Activated CD4-positive, alpha-beta T cell treated with anti-CD3 and anti-CD28 coated beads, Interleukin-2, amount 50 U/mL, for 4 hours (primary cell): ENCODE measurements around the gene SALL4.
"Not testable (repeated sequence)": the region's sequence is repeated elsewhere in the genome, so short reads cannot be mapped to it uniquely, and the experiment has no call there.

Experiments
- DNase-seq, 2 experiments: peaks; one replicate each; pipeline ENCODE4 v3.0.0-alpha.2; 2020

SALL4 gene

DNA sequence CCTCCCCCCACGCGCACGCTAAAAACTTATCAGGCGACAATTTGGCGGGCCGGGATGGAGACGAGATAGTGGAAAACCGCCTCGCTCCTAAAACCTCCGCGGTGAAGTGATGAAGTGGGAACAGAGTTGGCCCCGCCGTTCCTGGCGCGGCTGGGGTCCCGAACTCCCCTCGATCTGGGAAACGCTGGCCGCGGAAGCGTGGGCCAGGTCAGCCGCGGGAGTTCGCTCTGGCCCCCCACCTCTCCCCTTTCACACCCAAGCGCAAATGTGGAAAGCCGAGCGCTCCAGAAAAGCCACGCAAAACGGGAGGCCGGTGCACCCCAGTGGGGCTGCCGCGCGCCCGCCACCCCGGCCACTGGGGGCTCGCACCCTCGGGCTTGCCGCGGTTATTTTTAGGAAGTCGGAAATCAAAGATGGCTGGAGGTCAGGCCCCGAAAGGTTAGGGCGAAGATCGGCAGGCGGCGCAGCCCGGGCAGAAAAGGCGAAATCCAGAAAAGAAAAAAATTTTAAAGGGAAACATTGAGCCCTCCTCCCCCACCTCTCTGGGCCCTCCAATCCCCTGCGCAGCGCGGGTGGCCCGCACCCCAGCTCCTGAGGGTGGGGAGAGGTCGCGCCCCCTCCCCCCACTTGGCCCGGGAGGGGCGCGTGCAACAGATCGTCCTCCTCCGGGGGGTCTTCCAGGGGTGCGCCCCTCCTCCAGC, 1.0 kb downstream of the SALL4 start:
- DNase-seq, result no peak

DNA sequence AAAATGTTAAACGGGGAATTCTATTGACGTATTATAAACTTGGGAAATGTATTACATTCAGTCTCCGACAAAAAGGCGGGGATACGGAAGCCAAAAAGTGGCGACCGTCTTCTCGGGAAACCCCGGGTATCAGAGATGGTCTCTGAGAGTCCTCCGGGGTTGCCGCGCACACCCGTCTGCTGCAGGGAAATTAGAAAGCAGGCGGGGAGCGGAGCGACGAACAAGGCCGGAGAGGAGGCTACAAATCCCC, 1.5 kb downstream of the SALL4 start:
- DNase-seq, result no peak

DNA sequence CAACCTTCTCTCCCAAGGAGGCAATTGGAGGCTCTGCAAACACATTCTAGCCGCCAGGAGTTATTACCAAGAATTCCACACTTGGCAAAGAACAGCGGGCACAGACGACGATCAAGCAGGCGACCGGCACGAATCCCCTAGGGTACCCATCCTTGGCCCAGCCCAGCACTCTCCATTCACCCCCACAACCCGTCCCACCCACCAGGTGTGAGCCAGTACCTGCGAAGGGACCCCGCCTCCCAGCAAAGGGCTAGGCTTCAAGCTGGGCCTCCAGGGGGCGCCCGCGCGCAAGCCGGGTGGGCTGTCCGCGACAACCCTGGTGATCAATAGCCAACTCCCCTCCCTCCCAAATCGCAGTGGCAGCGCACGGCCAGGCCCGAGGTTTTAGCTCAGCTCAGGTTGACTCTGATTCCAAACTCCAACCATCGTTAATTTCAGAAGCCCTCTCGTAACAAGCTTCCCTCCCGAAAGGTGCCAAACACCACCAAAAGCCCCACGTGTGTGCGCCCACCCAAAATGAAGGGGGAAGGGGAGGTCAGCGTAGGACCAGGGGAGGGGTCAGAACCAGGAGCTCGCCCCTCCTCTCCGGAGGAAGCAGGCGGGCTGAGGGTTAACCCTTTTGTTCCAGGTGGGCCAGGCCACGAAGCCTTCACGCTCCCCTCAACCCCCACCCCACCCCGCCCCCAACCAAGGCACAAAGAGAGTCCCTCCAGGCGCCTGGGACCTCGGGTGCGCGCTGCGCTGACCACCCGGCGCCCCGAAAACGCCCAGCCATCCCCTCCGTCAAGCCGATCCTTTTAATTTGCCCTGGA, 2.1 kb downstream of the SALL4 start:
- DNase-seq, result peak; percentile 30 to 32

DNA sequence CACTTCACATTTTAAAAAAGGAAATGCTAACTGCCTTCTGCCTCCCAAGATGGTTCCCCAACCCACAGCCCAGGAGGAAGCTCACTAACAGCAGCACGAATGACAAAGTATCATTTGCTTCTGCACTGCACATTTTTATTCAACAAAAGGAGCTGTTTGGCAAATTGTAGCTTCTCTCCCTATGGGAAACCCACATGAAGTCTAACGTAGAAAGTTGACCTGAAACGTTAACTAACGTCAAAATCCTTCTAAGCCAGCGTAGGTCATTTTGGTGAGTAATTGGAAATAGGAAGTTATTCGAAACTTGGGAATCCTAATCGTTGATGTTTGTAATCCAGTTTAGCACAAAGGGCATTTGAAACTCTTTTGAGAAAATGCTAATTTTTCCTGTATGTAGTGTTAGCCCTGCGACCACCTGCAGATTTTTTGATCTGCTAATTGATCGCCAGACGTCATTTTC, 2.9 kb downstream of the SALL4 start:
- DNase-seq, result no peak

DNA sequence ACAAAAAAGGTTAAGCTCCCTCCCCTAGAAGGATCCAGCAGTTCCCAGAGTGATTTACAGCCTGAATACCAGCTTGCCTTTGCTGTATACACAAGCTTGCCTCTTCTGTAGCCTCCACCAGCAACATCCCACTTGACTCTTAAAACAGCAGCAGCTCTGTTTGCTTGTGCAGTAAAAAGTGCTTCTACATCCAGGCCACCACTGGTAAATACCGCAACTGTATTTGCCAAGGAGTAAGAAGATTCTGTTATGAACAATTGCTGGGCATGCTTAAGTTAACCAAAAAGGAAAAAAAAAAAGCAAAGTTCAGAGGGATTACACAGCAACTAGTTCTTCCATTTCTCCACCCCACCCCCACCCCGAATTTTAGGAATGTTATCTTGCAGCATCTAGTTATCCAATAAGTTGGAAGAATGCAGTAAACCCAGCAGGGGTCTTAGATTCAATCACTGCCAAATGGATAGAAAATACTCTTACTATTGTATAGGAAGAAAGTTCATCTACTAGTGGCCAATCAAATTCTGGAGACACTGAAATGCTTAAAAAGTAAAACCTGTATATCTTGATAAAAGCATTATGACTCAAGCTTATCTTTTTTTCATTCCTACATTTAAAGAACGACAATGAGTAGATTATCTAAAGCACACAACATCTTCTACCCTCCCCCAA, 4.8 kb downstream of the SALL4 start:
- DNase-seq, result no peak

DNA sequence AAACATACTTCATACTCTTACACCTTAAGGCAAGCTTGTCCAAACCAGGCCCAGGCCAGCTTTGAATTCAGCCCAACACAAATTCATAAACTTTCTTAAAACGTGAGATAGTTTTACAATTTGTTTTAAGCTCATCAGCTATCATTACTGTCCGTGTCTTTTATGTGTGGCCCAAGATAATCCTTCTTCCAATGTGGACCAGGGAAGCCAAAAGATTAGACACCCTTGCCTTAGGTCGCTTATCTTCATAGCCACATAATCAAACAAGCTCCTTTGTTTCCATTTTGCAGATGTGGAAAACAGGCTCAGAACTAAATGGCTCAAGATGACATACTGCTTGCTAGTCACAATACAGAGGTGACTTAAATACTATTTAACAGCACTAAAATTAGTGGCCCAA, 6.0 kb downstream of the SALL4 start:
- DNase-seq, result no peak

DNA sequence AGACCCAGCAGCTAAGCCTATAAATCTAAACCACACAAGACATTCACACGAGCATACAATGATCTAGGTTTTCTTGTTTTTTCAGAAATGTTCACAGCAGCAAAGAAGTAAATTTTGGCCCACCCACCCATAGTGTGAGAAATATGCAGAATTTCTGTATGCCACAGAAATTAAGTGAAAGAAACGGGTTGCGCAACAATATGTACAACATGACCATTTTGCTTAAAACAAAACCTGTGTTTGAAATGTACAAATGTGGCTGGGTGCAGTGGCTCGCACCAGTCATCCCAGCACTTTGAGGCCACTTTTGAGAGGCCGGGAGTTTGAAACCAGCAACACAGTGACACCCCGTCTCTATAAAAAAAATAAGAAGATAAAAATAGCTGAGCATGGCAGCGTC, 9.4 kb downstream of the SALL4 start:
- DNase-seq, result no peak

DNA sequence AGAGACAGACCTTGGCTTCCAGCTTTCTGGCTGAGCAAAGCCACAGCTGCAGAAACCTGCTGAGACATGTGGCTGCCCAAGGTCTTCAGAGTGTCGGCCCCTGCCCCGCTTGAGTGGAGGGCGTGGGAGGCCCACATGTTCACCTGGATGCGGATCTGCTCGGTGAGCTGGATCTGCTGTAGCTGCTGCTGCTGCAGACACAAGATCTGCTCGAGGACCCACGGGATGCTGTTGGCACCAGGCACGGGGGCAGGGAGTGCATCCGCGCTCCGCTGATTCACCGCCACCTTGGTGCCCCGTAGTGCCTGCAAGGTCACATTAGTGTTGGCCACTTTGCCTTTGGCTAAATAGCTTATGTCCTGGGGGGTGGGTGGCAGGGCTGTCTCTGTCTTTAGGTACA, 10.7 kb downstream of the SALL4 start:
- no peak for DNase-seq

DNA sequence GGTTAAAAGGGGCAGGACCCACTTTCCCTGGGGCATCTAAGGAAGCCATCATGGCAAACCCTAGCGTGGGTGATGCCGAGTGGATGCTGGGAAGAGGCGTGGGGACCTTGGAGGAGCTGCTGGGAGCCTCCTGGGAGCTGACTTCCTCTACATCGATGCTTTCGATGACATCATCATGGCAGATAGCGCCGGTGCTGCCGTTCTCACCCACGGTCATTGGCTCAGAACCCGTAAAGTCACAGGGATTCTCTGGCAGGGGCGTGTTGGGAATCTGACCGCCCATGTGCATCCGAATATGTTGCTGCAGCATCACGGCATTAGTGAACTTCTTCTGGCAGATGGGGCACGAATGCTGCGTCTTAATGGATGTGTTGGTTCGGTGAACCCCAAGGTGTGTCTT, 12.1 kb downstream of the SALL4 start:
- no peak for DNase-seq

DNA sequence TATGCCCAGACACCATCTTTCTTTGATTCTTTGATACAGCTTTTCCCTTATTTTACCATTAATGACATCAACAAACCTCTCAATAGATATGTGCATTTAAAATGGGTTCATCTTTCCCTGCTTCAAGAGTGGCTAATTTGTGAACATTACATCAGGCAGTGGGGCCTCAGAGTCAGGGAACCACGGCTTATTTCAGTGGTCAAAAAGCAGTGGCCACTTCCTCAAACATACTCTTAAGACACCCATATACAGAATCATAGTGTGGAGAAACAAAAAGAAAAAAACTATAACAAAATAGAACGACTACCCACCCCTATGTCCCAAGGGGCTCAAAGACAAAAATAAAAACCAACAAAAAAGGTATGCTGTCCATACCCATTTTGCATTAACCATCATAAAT, 12.9 kb downstream of the SALL4 start:
- DNase-seq, result no peak

DNA sequence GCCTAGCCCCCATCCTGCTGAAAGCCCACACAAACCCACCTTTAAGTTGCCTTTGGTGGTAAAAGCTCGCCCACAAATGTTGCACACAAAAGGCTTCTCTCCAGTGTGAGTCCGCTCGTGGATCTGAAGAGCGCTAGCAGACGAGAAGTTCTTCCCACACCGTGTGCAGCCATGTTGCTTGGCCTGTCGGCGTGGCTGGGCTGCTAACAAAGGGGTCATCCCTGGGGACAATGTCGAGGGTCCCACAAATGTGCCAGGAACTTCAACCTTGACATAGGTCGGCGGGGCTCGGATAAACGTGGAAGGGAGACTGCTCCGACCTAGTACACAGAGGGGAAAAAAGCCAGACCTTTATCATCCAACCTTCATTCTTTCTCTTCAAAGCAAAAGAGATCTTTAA, 13.5 kb downstream of the SALL4 start:
- DNase-seq, result no peak

DNA sequence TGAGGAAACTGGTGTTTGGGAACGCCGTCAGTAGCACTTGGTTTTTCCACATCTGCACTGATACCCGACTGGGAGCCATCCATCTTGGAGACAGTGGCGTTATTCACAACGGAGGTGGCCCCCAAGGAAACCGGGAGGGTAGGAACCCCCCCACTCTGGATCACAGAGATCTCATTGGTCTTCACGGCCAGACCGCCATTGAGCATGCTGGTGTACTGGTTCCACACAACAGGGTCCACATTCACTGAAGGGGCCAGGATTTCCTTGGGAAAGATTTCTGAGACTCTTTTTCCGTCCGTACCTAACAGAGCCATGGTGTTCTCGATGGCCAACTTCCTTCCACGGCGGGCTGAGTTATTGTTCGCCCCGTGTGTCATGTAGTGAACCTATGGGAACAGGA, 18.0 kb downstream of the SALL4 start:
- DNase-seq, result no peak

DNA sequence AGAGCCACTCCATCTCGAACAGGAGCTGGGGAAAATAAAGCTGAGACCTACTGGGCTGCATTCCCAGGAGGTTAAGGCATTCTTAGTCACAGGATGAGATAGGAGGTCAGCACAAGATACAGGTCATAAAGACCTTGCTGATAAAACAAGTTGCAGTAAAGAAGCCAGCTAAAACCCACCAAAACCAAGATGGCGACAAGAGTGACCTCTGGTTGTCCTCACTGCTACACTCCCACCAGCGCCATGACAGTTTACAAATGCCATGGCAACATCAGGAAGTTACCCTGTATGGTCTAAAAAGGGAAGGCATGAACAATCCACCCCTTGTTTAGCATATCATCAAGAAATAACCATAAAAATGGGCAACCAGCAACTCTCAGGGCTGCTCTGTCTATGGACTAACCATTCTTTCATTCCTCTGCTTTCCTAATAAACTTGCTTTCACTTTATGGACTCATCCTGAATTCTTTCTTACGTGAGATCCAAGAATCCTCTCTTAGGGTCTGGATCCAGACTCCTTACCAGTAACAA, 24.0 kb downstream of the SALL4 start:
- DNase-seq, result not testable (repeated sequence)

DNA sequence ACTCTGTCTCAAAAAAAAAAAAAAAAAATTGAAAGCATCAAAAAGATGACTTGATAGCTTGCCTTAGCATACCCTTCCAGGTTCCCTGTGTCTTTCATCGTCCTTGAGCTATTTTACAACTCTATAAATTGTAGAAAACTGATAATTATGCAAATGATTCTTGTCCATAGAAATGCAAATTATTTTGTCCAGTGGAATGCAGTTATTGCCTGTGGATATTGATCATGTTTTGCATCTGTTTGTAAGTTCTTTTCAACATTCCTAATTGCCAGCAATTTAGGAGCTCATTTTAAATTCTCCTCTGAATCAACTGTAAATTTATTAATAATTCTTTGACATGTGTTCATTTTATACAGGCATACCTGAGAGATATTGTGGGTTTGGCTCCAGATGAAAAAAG, 27.1 kb downstream of the SALL4 start:
- no peak for DNase-seq

DNA sequence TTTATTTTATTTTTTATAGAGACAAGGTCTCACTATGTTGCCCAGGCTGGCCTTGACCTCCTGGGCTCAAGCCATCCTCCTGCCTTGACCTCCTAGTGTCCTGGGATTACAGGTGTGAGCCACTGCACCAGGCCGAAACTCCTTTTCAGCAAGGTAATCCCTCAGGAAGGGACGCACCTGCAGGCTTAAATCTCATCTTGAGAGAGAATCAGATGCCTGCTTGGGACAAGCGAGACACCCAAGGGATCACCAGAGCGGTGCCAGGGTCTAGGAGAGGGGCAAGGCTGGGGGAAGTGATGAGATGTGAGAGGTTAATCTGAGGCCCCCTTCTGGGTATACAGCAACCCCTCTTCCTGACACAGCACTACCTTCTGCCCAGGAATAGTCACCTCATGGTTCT, 30.1 kb downstream of the SALL4 start:
- DNase-seq, result no peak

DNA sequence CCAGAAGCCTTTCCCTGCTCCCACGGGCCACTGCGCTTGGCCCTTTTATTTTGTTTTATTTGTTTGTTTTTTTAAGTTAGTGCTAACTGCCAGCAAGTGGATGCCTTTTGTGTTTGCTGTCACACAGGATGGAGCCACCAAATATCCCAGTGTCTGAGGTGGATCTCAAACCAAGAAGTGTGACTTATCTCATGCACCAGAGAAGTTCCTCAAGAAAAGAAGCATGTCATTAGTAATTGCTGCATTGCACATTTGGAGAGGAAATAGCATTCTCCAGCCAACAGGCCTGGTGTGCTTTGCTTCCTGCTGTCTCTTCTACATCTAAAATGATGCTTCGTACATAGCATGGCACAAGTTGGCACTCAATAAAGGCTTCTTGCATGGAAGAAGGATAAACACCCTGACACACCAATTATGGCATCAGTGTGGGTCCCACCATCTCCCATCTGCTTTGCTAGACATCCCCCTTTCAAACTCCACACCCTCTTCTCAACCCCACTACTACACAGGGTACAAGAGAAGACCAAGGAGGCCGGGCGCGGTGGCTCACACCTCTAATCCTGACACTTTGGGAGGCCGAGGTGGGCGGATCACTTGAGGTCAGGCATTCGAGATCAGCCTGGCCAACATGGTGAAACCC, 32.2 kb downstream of the SALL4 start:
- no peak for DNase-seq

DNA sequence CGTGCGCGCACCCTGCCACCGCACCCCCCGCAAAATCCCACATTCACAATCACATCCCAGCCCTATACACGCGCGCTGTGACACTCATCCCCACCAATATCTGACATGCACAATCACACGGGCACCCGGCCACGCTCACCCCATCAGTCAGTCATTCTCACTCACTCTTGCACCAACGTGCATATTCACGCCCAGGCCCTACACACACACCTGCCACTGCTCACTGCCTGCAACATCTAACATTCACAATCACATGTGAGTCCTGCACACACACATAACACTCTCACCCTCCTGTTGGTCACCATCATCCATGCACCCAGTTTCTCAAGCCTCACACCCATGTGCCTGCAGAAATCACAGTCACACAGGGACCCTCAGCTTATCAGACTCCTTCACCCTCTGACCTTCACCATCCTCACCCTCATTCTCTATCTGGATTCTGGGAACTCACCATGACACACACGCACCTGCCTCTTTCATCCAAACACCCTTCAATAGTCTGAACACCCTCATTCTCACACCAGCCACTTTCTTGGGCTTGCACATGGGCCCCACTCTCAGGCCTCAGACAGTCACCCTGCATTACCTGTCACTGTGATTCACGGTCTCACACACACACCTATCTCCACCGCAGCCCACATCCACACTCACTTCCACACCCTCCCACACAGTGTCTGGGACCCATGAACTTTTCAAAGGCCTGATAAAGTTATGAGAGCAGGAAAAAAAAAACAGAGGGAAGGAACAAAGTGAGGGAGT, 33.4 kb downstream of the SALL4 start:
- no peak for DNase-seq

DNA sequence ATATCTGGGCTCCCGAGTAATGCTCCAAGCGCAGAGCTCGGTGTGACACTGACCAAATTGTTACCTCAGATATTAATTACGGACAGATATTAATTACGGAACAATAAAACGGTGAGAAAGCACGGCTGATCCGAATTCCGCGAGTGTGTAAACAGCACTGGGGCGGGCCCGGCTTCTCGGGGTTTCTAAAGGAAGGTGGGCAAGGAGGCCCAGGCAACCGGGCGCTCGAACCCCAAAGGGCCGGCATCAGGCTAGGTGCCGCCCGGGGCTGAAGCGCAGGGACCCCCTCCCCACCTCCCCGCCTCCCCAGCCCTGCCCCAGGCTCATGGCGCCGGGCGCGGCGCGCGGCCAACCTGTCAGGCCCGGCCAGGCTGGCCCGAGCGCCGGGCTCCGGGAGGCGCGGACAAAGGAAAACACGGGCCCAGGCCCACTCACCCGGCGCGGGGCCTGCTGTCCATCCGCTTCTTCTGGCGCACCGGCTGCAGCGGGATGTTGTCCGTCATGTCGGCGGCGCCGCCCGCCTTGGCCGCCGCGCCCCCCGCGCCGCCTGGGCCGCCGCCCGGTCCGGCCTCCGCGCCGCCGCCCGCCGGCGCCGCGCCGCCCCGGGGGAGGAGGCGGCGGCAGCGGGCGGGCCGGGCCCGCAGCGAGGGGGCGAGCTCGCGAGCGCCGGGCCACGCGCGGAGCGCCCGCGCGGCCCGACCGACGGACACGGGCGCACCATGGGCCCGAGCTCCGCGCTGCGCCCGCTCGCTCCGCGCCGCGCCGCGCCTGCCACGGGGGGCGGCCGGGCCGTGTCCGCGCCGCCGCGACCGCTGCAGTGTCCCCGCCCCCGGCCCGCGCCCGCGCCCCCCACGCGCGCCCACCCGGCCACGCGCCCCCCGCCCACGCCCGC, 34.2 kb downstream of the SALL4 start, which contains the start of gene ATP9A:
ATP9A (minus strand) TSS at position 524 of the 892 bp plus-strand sequence; CDS start at position 503, 21 bp downstream.
- DNase-seq, result no peak

DNA sequence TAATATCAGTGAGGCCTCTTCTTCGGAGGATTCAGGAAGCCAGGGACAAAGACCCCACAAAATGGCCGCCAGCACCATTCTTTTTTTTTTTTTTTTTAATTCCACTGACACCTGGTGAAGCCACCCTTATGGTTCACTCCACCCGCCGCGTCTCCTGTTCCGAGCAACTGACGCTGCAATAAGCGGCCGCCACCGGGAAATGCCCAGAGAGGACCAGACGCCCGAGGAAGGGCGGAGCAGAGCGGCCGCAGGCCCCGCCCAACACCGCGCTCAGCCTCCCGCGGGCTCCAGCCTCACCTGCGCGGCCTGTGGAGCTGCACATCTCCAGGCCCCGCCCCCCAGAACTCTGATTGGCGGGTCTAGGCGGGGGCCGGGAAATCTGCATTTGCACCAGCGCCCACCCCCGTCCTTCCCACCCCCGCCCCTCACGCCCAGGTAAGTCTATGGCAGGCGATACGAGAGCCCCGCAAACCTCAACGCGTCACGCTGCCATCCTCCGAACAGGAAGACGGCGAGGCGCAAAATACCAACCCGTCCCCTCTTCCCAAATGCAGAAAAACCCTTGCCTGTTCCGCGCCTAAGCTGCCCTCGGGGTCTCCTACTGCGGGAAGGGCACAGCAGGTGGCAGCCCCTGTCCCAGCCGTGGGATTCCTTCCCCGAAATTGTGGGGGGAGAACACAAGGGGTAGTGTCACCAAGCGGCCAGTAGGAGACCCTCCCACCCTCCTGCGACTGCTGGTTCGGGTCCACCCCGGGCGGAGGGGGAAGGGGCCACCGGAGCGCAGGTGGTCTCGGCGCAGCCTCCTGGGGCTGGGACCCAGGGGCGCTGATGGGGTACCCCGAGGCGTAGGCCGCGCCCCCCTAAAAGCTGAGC, 35.1 kb downstream of the SALL4 start:
- peak; percentile 17 to 20 for DNase-seq

DNA sequence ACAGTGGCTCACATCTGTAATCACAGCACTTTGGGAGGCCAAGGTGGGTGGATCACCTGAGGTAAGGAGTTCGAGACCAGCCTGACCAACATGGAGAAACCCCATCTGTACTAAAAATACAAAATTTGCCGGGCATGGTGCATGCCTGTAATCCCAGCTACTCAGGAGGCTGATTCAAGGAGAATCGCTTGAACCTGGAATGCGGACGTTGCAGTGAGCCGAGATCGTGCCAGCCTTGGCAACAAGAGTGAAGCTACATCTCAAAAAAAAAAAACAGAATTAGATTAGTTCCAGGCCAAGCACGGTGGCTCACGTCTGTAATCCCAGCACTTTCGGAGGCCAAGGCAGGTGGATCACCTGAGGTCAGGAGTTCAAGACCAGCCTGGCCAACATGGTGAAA, 36.9 kb downstream of the SALL4 start:
- not testable (repeated sequence) for DNase-seq
